NCI-H524 (cell line): Measurements from ENCODE around the gene DNAJC16.

Source experiments
- DNase-seq, 2 experiments: peaks; one replicate each; lab custom pipeline; 2025; lab: John Stamatoyannopoulos, UW

DNAJC16 gene

DNA sequence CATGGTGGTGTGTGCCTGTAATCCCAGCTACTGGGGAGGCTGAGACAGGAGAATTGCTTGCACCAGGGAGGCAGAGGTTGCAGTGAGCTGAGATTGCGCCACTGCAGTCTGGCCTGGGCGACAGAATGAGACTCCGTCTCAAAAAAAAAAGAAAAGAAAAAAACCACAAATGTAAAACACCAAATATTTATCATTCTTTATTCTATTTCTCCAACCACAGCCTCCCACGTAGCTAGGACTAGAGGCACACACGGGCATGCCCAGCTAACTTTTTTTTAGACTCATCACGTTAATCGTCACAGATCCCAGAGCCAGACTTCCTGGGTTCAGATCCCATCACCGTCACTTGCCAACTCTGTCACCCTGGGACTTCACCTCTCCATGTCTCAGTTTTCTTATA, 13.5 kb downstream of the DNAJC16 start:
- no peak for DNase-seq

DNA sequence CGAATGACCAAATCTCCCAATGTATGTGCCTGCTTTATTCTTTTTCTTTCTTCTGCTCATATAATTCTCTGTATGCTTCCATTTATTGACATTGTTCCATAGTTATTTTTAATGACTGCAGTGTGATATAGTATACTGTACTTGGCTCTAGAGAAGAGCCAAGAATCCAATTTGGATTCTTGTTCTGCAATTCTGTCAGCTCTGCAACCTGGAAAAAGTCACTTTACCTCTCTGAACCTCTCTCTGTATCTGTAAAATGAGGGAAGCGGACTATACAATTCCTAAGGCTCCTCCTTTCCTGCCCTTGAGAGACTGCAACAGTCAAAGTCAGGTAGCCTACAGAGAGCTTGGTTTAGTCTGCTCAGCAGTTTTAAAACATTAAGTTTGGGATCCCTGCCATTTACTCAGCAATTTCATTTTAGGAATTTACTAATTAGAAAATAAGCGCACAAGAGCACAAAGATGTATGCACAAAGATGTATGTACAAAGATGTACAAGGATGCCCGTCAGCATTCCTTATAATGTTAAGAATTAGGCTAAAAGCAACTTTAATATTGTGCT, 14.7 kb downstream of the DNAJC16 start:
- DNase-seq = no peak

DNA sequence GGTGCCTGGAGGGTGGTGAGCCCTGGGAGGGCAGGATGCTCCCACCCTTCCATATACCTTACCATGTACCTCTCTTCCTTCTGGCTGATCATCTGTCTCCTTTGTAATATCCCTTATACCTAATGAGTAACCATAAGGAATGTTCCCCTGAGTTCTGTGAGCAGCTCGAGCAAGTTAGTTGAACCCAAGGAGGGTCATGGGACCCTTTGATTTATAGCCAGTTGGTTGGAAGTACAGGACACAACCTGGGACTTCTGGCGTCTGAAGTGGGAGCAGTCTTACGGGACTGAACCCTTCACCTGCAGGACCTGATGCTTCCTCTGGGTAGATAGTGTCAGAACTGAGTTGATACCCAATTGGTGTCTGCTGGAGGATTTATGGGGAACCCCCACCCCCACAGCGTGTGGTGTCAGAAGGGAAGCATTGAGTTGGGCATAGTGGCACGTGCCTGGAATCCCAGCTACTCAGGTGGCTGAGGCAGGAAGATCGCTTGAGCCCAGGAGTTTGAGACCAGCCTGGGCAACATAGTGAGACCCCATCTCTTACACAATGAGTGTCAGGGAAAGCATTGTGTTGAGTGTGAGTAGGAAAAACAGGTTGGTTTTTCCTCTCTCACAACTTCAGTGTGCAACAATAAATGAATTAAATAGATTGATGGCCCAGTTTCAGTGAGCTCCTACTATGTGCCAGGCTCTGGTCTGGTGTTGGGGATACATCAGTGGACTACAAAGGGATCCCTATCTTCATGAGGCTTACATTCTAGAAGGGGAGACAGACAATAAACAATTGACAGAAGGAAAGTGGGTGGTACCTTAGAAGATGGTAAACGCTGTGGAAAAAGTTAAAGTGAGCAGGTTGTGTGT, 16.0 kb downstream of the DNAJC16 start:
- DNase-seq = no peak

DNA sequence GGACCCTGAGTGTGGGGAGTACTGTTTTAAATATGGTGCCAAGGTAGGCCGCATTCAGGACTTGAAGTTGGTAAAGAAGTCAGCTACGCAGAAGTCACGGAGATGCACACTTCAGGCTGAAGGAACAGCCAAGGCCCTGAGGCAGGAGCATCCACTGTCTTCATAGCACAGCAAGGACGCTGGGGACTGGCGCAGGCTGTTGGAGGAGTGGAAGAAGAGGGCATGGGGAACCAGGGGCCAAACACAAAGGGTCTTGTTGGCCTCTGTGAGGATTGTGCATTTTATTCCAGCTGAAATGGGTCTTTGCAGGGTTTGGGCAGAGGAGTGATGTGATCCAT, 16.6 kb downstream of the DNAJC16 start:
- no peak for DNase-seq

DNA sequence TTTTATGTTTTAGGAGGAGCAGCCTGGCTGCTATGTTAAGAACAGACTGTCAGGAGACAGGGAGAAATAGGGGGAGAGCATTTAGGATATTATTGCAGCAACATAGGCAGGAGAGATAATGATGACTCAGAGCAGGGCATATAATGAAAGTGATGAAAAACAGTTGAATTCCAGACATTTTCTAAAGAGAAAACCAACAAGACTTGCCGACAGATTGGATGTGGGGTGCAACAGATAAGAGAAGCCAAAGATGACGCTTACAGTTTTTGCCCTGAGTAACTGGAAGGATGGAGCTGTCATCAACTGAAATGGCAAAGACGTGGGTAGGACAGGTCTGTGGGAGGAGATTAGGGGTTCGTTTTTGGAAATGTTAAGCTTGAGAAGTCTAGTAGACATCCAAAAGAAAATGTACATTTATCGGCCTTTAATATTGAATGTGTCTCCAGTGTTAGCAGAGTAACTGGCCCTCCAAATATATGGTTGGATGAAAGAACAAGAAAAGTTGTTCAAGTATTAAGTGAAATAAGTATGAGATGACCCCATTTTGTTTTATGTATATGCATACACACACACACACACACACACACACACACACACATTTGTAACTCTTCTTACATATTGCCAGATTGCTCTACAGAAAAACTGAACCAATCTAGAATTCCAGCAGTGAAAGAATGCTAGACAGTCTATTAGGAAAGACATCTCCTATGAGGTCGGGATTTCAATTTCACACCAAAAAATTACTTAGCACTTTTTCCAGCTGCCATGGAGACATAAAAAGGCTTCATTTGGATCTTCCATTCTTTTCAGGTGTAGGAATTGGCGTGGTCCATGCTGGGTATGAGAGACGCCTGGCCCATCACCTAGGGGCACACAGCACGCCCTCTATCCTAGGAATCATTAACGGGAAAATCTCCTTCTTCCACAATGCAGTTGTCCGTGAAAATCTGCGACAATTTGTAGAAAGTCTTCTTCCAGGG, 17.2 kb downstream of the DNAJC16 start:
- no peak for DNase-seq

DNA sequence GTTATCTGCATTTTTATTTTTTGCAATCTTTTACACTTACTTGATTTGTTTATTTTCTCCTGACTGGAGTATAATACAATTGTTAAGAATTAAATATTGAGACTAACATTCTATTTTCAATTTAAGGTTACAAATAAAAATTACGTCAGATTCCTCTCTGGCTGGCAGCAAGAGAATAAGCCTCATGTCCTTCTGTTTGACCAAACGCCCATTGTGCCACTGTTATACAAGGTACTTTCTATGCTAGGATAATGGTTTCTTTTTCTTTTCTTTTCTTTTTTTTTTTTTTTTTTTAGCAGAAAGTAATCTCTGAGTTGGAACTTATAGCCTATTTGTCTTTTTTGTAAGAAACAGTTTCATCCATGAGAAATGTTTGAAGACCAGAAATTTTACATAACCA, 20.0 kb downstream of the DNAJC16 start:
- DNase-seq = no peak

DNA sequence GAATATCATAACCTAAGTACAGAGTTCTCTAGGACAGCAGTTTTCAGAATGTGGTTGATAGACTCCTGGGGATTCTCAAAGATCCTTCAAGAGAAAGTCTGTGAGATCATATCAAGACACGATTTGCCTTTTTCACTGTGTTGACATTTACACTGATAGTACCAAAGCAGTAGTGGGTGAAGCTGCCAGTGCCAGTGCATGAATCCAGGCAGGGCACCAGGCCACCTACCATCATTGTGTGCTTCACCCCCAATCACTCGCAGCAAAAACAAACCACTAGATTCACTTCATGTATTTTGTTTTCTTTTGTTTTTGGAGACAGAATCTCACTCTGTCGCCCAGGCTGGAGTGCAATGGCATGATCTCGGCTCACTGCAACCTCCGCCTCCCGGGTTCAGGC, 23.9 kb downstream of the DNAJC16 start:
- DNase-seq = no peak

DNA sequence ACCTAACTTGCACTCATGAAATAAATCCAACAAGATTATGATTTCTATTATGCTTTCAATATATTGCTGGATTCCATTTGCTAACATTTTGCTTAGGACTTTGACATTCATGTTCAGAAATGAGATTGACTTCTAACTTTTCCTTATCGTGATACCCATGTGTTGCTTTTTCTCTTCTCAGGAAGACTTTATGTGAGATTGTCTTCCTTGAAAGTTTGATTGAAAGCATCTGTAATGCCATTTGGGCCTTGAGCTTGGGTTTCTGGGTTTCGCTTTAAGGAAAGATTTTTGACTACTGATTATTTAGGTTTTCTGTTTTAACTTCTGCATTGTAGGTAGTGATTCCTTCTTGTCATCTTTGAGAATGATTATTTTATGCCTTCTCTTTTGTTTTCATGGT, 30.4 kb downstream of the DNAJC16 start:
- DNase-seq = no peak

DNA sequence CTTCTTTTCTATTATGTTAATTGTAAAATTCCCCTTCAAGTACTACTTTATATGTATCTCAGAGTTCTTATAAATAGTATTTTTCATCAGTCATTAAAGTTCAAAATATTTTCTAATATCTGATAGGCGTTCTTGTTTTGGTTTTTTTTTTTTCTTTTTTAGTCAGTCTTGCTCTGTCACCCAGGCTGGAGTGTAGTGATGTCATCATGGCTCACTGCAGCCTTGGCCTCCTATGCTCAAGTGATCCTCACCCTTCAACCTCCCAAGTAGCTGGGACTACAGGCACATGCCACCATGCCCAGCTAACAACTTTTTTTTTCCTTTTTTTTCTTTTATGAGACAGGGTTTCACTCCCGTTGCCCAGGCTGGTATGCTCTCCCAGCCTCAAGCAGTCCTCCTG, 30.9 kb downstream of the DNAJC16 start:
- DNase-seq = no peak

DNA sequence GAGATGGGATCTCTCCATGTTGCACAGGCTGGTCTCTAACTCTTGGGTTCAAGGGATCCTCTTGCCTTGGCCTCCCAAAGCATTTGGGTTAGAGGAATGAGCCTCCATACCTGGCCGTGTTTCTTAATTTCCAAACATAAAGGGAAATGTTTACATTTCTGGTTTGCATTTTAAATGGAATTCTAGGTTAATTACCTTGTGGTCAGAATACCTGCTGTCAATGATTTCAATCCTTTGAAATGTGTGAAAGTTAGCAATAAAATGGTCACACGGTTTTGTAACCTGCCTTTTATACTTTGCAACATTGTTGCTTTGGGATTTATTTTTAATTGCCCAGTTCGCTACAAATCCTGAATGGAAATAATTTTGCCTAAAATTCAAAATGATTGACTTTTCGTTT, 31.9 kb downstream of the DNAJC16 start:
- DNase-seq = no peak

DNA sequence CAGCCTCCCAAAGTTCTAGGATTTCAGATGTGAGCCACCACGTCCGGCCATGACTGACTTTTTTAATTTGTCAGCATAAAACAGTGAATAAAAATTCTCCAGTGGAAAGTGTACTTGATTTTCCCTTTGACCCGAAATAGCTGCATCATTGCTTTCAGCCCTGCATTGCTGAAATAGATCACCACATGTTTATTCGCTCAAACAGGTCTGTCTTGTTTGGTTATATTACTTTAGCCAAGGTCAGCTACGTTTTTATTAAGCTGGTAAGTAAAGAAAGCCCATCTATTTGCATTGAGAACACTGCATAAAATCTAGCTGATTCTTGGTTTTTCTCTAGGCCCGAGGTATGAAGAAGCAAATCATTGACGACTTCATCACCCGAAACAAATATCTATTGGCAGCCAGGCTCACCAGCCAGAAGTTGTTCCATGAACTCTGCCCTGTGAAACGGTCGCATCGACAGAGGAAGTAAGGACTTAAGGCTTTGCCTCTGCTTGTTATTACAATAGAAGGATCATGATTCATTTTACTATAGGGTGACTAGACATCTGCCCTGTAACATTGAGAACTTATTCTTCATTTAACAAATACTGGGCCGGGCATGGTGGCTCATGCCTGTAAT, 32.7 kb downstream of the DNAJC16 start:
- no peak for DNase-seq

DNA sequence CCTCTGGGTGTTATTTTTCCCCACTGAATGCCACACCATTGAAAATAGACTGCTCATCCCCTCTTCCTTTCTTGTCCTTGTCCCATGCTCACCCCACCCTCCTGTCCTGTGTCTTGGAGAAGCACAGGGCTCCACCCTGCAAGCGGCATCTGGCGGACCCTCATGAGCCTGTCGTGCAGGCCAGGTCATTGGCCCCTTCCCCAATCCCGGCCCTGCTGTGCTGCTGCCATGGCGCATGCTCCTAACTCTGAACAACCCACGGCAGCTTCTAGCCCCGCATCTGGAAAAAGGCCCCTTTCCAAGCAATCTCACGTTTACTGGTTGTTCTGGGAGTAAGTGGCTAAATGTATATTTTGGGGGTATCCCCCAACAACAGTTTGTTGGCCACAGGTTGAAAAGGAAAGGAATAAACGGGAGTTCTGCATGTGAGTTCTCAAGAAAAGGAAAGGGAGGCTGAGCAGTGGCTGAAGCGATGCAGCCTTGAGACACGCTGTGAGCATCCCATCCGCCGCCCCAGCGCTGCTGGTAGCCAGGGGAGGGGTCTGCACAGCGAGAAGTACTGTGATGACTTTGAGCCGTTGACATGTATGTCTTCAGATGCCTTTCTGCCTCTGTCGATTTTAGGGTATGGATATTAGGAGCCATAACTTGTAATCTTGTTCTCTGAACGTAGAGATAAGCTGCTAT, 41.9 kb downstream of the DNAJC16 start:
- DNase-seq = no peak

DNA sequence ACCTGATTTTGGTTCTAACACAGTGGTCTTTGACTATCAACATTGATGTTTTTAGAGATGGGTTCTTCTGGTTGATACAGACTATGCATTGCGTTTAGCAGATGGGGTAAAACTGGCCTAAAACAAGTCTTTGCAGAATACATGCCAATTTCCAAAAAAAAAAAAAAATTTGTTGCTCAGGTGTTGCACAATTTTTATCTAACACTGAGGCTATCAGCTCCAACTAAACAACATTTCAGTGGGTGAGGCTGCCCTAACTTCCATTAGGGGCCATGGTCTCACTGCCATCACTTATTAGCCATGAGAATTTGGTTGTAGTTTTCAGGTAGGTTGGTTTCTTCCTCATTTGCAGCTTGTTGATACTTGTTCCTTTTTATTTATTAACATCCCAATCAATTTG, 44.2 kb downstream of the DNAJC16 start:
- no peak for DNase-seq

DNA sequence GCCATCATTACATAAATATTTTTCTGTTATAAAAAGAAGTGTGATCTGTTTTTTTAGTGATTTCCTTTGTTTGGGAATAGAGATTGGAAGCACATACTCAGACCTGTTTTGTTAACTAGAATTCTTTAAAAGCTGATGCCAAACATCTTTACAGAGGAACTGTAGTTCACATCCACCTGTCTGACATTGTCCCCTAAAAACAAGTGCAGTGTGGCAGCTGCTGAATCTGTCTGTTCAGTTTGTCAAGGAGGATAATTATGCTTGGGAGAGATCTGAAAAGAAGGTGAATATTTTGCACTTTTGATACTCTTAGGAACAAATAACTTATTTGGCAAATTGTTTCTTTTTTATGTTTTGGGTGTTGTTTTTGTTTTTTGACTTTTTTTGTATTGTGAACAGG, 44.6 kb downstream of the DNAJC16 start:
- DNase-seq = no peak

DNA sequence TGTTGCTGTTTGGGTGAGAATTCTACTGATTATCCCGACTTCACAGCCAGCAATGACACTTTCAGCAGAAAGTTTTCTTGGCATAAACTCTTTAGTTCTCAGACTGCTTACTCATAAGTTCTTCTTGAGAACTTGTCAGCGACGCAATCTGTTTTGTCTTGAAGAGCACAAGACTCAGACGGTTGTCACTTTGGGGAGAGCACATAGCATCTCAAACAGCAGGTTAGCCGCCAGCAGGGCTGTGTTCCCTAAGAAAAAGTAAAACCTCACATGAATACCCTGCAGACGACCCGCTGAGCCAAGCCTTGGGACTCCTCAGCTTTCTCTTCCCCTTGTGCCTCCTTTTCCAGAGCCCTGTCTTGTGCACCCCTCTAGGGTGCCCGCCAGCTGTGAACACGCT, 46.8 kb downstream of the DNAJC16 start:
- no peak for DNase-seq

DNA sequence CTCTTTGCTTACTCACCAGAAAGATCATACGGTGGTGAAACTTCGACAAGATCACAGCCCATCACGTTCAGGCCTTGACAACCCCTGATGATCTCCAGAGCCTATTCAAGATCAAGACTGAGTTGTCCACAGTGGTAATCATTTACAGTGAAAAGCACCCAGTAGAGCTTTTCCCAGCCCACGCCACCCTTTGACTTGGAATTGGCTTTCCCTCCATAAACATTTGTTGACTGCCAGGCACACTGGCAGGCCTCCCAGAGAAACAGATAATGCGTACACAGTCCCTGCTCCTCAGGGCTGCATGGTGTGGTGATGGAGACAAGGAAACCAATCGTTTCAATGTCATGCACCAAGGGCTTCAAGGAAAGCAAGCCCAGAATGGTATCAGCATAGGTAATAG, 48.1 kb downstream of the DNAJC16 start:
- no peak for DNase-seq

DNA sequence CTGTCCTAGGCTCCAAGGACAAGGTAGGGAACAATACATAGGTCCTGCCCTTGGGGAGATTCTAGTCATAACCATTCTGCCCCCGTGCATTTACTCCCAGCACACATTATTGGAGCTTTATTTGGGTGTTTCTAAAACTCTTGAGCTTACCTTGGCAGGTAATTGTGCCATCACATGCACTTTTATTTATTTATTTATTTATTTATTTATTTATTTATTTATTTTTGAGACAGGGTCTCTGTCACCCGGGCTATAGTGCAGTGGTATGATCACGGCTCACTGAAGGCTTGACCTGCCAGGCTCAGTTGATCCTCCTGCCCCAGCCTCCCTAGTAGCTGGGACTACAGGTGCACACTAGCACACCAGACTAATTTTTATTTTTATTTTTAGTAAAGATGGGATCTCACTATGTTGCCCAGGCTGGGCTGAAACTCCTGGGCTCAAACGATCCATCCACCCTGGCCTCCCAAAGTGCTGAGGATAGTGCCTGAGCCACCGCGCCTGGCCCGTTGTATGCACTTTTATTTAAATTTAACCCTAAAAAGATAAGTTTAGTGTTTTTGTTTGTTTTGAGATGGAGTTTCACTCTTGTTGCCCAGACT, 49.0 kb downstream of the DNAJC16 start:
- no peak for DNase-seq

DNA sequence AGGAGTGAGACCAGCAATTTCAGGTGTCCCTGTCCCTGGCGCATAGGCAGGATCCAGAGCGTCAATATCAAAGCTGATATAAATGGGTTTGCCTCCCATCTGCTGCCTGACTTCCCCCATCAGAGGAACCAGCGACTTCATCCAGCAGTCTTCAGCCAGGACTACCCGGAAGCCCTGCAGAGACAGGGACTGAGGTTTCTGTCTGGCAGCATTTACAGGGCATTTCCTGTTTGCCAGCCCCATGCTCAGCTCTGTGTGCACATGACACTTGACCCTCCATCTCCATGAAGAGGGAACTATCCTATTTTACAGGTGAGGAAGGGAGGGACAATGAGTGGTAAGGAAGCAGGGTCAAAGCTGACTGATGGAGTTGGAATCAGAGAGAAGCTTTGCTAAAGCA, 51.0 kb downstream of the DNAJC16 start:
- no peak for DNase-seq

DNA sequence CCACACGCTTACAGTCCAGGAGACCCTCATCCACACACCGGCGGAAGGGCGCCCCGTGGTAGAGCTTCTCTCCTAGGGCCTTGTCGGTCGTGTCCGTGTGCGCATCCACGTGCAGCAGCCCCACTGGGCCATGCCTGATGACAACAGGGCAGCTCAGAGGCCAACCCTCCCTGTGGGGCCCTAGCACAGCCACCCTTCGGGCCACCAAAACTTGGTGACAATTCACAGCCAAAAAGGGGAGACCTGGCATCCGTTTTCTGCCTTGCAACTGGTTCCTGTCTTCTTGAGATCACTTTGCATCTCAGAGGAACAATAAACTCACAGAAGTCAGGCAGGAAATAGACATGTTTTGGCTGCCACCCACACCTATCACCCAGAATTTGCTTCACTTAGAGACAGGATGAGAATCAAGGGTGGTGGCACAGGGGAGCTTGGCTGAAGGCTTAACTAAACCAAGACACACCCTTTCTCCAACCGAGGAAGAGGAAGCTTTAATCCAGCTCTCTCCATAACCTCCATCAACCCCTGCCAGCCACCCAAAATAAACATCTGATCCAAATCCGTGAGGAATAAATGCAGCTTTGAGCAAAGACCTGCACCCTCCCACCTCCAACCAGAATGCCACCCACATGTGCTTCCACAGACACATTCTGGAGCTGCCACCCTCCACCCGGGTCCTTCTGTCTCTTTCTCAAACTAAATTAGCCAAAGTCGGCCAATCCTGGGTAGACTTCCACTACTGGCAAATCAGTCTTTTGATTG, 52.5 kb downstream of the DNAJC16 start:
- no peak for DNase-seq

DNA sequence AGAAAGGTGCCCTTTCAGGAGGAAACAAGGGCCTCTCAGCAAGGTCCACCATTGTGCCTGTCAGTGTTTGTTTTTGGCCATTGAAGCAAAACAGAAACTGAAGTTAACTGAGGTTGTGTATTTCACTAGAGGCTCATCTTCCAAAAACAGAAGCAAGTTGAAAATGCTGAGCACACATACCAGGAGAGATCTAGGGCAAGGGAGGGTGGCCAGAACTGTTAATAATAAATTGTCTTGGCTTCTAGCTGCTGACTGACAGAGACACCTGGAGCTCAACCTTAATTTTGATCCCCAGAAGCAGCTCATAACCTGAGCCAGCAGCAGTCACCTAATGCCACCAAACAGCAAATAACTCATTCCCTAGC, 53.0 kb downstream of the DNAJC16 start:
- no peak for DNase-seq
